H9 (cell line): ENCODE measurements around the gene DNAH12. TPM values are rescaled to one million over a fixed set of nuclear protein-coding genes. Genes with fewer than 3 reads are reported as not detected.

Source experiments
- DNase-seq: peaks from one replicate; pipeline ENCODE4 v3.0.0-alpha.2; 2017
- H2AFZ ChIP-seq: one replicate; pipeline ENCODE4 v1.6.1; 2013; ENCODE audit warnings: mild to moderate bottlenecking, low read length, control low read depth, moderate library complexity
- H2AK5ac ChIP-seq: 2 replicates; pipeline ENCODE4 v1.6.1; 2013; ENCODE audit warnings: low read length, control low read depth, mixed read lengths; ENCODE audit not compliant: insufficient read length
- H2BK120ac ChIP-seq: one replicate; pipeline ENCODE4 v1.6.1; 2013; ENCODE audit warnings: low read depth, mild to moderate bottlenecking, low read length, control low read depth, inconsistent platforms; ENCODE audit not compliant: poor library complexity, severe bottlenecking
- H2BK12ac ChIP-seq: 2 replicates; pipeline ENCODE4 v1.6.1; 2013; ENCODE audit warnings: low read length, control low read depth, mixed read lengths, low read depth; ENCODE audit not compliant: insufficient read length
- H2BK15ac ChIP-seq: 2 replicates; pipeline ENCODE4 v1.6.1; 2013; ENCODE audit warnings: low read depth, low read length, control low read depth
- H2BK20ac ChIP-seq: one replicate; pipeline ENCODE4 v1.6.1; 2013; ENCODE audit warnings: low read depth, mild to moderate bottlenecking, low read length, control low read depth, inconsistent platforms; ENCODE audit not compliant: poor library complexity, severe bottlenecking
- H2BK5ac ChIP-seq: 2 replicates; pipeline ENCODE4 v1.6.1; 2013; ENCODE audit warnings: low read length, control low read depth, mixed read lengths; ENCODE audit not compliant: insufficient read length
- H3K14ac ChIP-seq: 2 replicates; pipeline ENCODE4 v1.6.1; 2013; ENCODE audit warnings: low read length, control low read depth; ENCODE audit not compliant: insufficient read depth
- H3K18ac ChIP-seq: 2 replicates; pipeline ENCODE4 v1.6.1; 2013; ENCODE audit warnings: low read depth, mild to moderate bottlenecking, mixed read lengths, low read length, control low read depth; ENCODE audit not compliant: insufficient read length
- H3K23ac ChIP-seq: 2 replicates; pipeline ENCODE4 v1.6.1; 2013; ENCODE audit warnings: low read length, control low read depth, mixed read lengths, low read depth; ENCODE audit not compliant: insufficient read length
- H3K23me2 ChIP-seq: 2 replicates; pipeline ENCODE4 v1.6.1; 2013; ENCODE audit warnings: low read depth, mild to moderate bottlenecking, mixed read lengths, low read length, control low read depth; ENCODE audit not compliant: insufficient read length, poor library complexity, severe bottlenecking
- H3K27ac ChIP-seq: 2 replicates; pipeline ENCODE4 v1.5.1; 2013; ENCODE audit warnings: low read length, control low read depth, mixed read lengths, low read depth; ENCODE audit not compliant: insufficient read length
- H3K27me3 ChIP-seq: 2 replicates; pipeline ENCODE4 v1.6.1; 2013; ENCODE audit warnings: low read length, control low read depth, inconsistent platforms; ENCODE audit not compliant: insufficient read depth
- H3K4ac ChIP-seq: 2 replicates; pipeline ENCODE4 v1.6.1; 2013; ENCODE audit warnings: low read depth, mild to moderate bottlenecking, control low read depth, inconsistent platforms, low read length, moderate library complexity
- H3K4me1 ChIP-seq: 2 replicates; pipeline ENCODE4 v1.6.1; 2013; ENCODE audit warnings: low read length, control low read depth, inconsistent platforms; ENCODE audit not compliant: insufficient read depth
- H3K4me2 ChIP-seq: 2 replicates; pipeline ENCODE4 v1.6.1; 2013; ENCODE audit warnings: low read length, control low read depth, mixed read lengths; ENCODE audit not compliant: insufficient read length, insufficient read depth
- H3K56ac ChIP-seq: 2 replicates; pipeline ENCODE4 v1.6.1; 2013; ENCODE audit warnings: low read depth, mild to moderate bottlenecking, mixed read lengths, low read length, control low read depth; ENCODE audit not compliant: insufficient read length
- H3K79me1 ChIP-seq: 2 replicates; pipeline ENCODE4 v1.6.1; 2013; ENCODE audit warnings: low read depth, mild to moderate bottlenecking, moderate library complexity, low read length, control low read depth, inconsistent platforms; ENCODE audit not compliant: insufficient read depth, poor library complexity, severe bottlenecking
- H3K79me2 ChIP-seq: 2 replicates; pipeline ENCODE4 v1.6.1; 2013; ENCODE audit warnings: low read length, control low read depth, inconsistent platforms; ENCODE audit not compliant: insufficient read depth
- H3K9ac ChIP-seq: 2 replicates; pipeline ENCODE4 v1.6.1; 2013; ENCODE audit warnings: low read length, control low read depth, mixed read lengths; ENCODE audit not compliant: insufficient read length; ENCODE audit errors: extremely low read depth
- H3K9me3 ChIP-seq: one replicate; pipeline ENCODE4 v1.6.1; 2013; ENCODE audit warnings: low read depth, low read length, inconsistent platforms; ENCODE audit not compliant: control insufficient read depth
- H3T11ph ChIP-seq: one replicate; pipeline ENCODE4 v1.6.1; 2013; ENCODE audit warnings: mild to moderate bottlenecking, low read length, control low read depth, inconsistent platforms
- H4K20me1 ChIP-seq: one replicate; pipeline ENCODE4 v1.6.1; 2013; ENCODE audit not compliant: control insufficient read depth, insufficient read length, insufficient read depth
- H4K5ac ChIP-seq: 2 replicates; pipeline ENCODE4 v1.6.1; 2013; ENCODE audit warnings: low read depth, mild to moderate bottlenecking, mixed read lengths, low read length, control low read depth; ENCODE audit not compliant: insufficient read length
- H4K8ac ChIP-seq: replicated peaks from 2 replicates; pipeline ENCODE4 v1.6.1; 2013; ENCODE audit warnings: low read length, control low read depth, mixed read lengths, low read depth; ENCODE audit not compliant: insufficient read length
- H4K91ac ChIP-seq: 2 replicates; pipeline ENCODE4 v1.6.1; 2013; ENCODE audit warnings: low read depth, mild to moderate bottlenecking, moderate library complexity, mixed read lengths, low read length, control low read depth; ENCODE audit not compliant: insufficient read length
- H3K27ac Mint-ChIP-seq, 3 experiments: 2 replicates in 2 of 3; 3 replicates in 1 of 3; pipeline ENCODE4 v1.8.0; 2020 to 2021; ENCODE audit warnings: mixed read lengths in 3 of 3, mild to moderate bottlenecking in 1 of 3, moderate library complexity in 1 of 3
- H3K27me3 Mint-ChIP-seq: 2 replicates; pipeline ENCODE4 v1.8.0; 2021; ENCODE audit warnings: low read depth, mild to moderate bottlenecking, moderate library complexity, mixed read lengths
- H3K36me3 Mint-ChIP-seq, 3 experiments: 2 replicates in 2 of 3; 3 replicates in 1 of 3; pipeline ENCODE4 v1.8.0; 2020 to 2021; ENCODE audit warnings: low read depth in 3 of 3, mixed read lengths in 3 of 3; ENCODE audit not compliant: insufficient read depth in 1 of 3
- H3K4me1 Mint-ChIP-seq, 2 experiments: 2 replicates each; pipeline ENCODE4 v1.8.0; 2020; ENCODE audit warnings: mixed read lengths in 2 of 2
- H3K4me3 Mint-ChIP-seq, 2 experiments: 2 replicates in 1 of 2; 3 replicates in 1 of 2; pipeline ENCODE4 v1.8.0; 2020 to 2021; ENCODE audit warnings: mild to moderate bottlenecking in 2 of 2, mixed read lengths in 2 of 2, moderate library complexity in 1 of 2
- H3K9me3 Mint-ChIP-seq, 2 experiments: 2 replicates in 1 of 2; 3 replicates in 1 of 2; pipeline ENCODE4 v1.8.0; 2020; ENCODE audit warnings: mild to moderate bottlenecking in 2 of 2, mixed read lengths in 2 of 2, moderate library complexity in 1 of 2
- WGBS: extraction: QIAGEN DNeasy Blood & Tissue Kit; methylation state at CpG from one replicate; pipeline ENCODE4 v1.1.7; 2013; ENCODE audit warnings: missing lambda C conversion rate, low lambda C conversion rate, mixed read lengths; ENCODE audit not compliant: insufficient read length; ENCODE audit errors: extremely low coverage; 5-methylcytosine and 5-hydroxymethylcytosine counted together
- total RNA-seq: library from RNA; stranded (reverse); gene quantifications from 2 replicates; pipeline ENCODE4 v1.2.1, GENCODE V29; 2021
- TF ChIP-seq, protein P1 (sequence below): fragments of 200-600 bp; sonication (generic); conservative IDR thresholded peaks from 3 replicates; pipeline ENCODE4 v1.8.0; 2021; ENCODE audit warnings: antibody characterized with exemption, mild to moderate bottlenecking

DNAH12 gene
- total RNA-seq, 1 experiment from 2014 or later, result not detected

DNA sequence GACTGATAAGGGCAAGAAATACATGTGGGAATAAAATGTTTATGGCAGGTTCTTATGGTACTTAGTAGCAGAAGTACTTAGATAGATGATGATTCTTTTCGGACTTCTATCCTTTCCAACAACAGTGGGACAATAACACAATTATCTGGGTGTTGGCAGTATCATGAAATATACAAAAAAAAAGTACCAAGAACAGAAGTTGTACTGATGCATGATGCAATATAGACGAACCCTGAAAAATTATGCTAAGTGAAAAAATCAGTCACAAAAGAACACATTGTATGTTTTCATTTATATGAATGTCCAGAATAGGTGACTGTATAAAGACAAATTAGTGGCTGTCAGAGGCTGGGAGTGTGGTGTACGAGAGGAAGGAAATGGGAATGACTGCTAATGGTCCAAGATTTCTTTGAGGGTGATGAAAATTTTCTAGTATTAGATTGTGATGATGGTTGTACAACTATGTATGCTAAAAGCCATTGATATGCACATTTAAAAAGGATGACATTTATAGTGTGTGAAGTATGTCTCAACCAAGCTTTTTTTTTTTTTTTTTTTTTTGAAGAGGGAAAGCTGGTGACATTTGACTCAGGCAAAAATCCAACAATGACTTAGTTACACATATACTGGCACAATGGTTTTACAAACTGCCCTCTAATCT is 32.0 kb upstream of the DNAH12 start:
- H2BK20ac ChIP-seq, result no peak overlapping the region
- WGBS, result no CpG with 5 or more reads among the region's 3 CpGs
- no peak overlapping the region for H3K56ac ChIP-seq
- no peak overlapping the region for H2AFZ ChIP-seq
- Mint-ChIP-seq H3K4me1 (no peaks in the 10 kb centered on the region), H3K27me3 (no peaks in the 10 kb centered on the region), H3K4me3 (no peak overlapping the region), H3K9me3 (no peaks in the 10 kb centered on the region), H3K27ac (no peak overlapping the region), H3K36me3 (peaks cover 42 to 88% (median 86%) of the 10 kb centered on the region in 3 experiments)
- no peak overlapping the region for H2AK5ac ChIP-seq
- H4K5ac ChIP-seq, result no peak overlapping the region
- H2BK15ac ChIP-seq, result no peak overlapping the region
- H3K23me2 ChIP-seq, result no peaks in the 10 kb centered on the region
- H3K9me3 ChIP-seq, result no peaks in the 10 kb centered on the region
- H4K8ac ChIP-seq, result no peak overlapping the region
- TF ChIP-seq, protein P1, sequence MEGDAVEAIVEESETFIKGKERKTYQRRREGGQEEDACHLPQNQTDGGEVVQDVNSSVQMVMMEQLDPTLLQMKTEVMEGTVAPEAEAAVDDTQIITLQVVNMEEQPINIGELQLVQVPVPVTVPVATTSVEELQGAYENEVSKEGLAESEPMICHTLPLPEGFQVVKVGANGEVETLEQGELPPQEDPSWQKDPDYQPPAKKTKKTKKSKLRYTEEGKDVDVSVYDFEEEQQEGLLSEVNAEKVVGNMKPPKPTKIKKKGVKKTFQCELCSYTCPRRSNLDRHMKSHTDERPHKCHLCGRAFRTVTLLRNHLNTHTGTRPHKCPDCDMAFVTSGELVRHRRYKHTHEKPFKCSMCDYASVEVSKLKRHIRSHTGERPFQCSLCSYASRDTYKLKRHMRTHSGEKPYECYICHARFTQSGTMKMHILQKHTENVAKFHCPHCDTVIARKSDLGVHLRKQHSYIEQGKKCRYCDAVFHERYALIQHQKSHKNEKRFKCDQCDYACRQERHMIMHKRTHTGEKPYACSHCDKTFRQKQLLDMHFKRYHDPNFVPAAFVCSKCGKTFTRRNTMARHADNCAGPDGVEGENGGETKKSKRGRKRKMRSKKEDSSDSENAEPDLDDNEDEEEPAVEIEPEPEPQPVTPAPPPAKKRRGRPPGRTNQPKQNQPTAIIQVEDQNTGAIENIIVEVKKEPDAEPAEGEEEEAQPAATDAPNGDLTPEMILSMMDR, result no peak
- H3K4ac ChIP-seq, result no peak overlapping the region
- H2BK5ac ChIP-seq, result no peak overlapping the region
- H3K4me1 ChIP-seq, result no peaks in the 10 kb centered on the region
- DNase-seq, result no peak
- H4K91ac ChIP-seq, result no peak overlapping the region
- H3K27me3 ChIP-seq, result no peaks in the 10 kb centered on the region
- no peak overlapping the region for H3K14ac ChIP-seq
- H3T11ph ChIP-seq, result no peak overlapping the region
- no peak overlapping the region for H3K27ac ChIP-seq
- no peak overlapping the region for H3K4me2 ChIP-seq
- H3K9ac ChIP-seq, result no peak overlapping the region
- no peaks in the 10 kb centered on the region for H4K20me1 ChIP-seq
- no peak overlapping the region for H3K18ac ChIP-seq
- H3K23ac ChIP-seq, result no peak overlapping the region
- no peaks in the 10 kb centered on the region; the same call in 1 of the 2 replicates for H3K79me2 ChIP-seq
- no peak overlapping the region for H2BK12ac ChIP-seq
- no peak overlapping the region for H2BK120ac ChIP-seq
- H3K79me1 ChIP-seq, result peaks cover 5% of the 10 kb centered on the region
